GM12878 (cell line): ENCODE data around the gene ADRA2C. TPM values are rescaled to one million over a fixed set of nuclear protein-coding genes. Genes with fewer than 3 reads are reported as not detected.

Experiments
- ATAC-seq: fragments of 200-7000 bp; cut with Tn5 transposase; 3 replicates; pipeline ENCODE4 v1.9.1; 2020; ENCODE audit warnings: mild to moderate bottlenecking, moderate library complexity
- BruUV-seq: library from RNA; stranded (reverse); fragments of 400-500 nt; replicated peaks from 2 replicates; lab custom pipeline; 2021; lab: Mats Ljungman, UMichigan
- CTCF ChIA-PET: fragments of 300-600 bp; sonication (Branson Sonifier 250); formaldehyde crosslinking; extraction: SDS; loops from one replicate; lab custom pipeline; 2021; ENCODE audit warnings: inconsistent platforms; lab: Yijun Ruan, JAX
- POLR2A ChIA-PET: fragments of 350-600 bp; formaldehyde crosslinking; extraction: SDS; loops from one replicate; lab custom pipeline; 2021; ENCODE audit warnings: inconsistent platforms; lab: Charles Lee
- RAD21 ChIA-PET: fragments of 300-600 bp; sonication (Branson Sonifier 250); formaldehyde crosslinking; loops from one replicate; lab custom pipeline; 2023; ENCODE audit warnings: antibody characterized with exemption; ENCODE audit not compliant: unreplicated experiment; lab: Charles Lee
- SMC1A ChIA-PET: fragments of 300-600 bp; sonication (Branson Sonifier 250); formaldehyde crosslinking; loops from one replicate; lab custom pipeline; 2023; ENCODE audit not compliant: unreplicated experiment, uncharacterized antibody; lab: Charles Lee
- DNase-seq: peaks from one replicate; pipeline ENCODE4 v3.0.0-alpha.2; 2011; ENCODE audit warnings: low read depth, low spot score
- FAIRE-seq: peaks from 3 replicates; lab custom pipeline; 2011; peaks lifted over from hg19 to GRCh38; lab: Jason Lieb, UNC
- H2AFZ ChIP-seq: 2 replicates; pipeline ENCODE4 v1.6.0; 2011; ENCODE audit warnings: low read depth, low read length, control low read depth; ENCODE audit not compliant: control insufficient read depth
- H3K27ac ChIP-seq: 2 replicates; pipeline ENCODE4 v1.5.1; 2011; ENCODE audit warnings: control low read depth; ENCODE audit not compliant: control insufficient read depth, insufficient read depth
- H3K27me3 ChIP-seq, 2 experiments: replicated peaks in 1 of 2; 2 replicates each; pipeline versions ENCODE4 v1.6.0 to v1.6.1; 2011; ENCODE audit warnings: low read length in 1 of 2; ENCODE audit not compliant: control insufficient read depth in 2 of 2, insufficient read depth in 2 of 2
- H3K36me3 ChIP-seq, 2 experiments: 2 replicates each; pipeline ENCODE4 v1.5.1; 2011; ENCODE audit warnings: low read length in 1 of 2; ENCODE audit not compliant: control insufficient read depth in 2 of 2, insufficient read depth in 2 of 2
- H3K4me1 ChIP-seq: 2 replicates; pipeline ENCODE4 v1.6.1; 2011; ENCODE audit warnings: mild to moderate bottlenecking, low read length, moderate library complexity, mixed read lengths; ENCODE audit not compliant: control insufficient read depth, insufficient read depth
- H3K4me2 ChIP-seq: 2 replicates; pipeline ENCODE4 v1.6.0; 2011; ENCODE audit warnings: control low read depth; ENCODE audit not compliant: control insufficient read depth, insufficient read depth
- H3K4me3 ChIP-seq: fragments of 200-600 bp; sonication (generic); 2 replicates; pipeline ENCODE4 v1.5.1; 2016
- H3K79me2 ChIP-seq: 2 replicates; pipeline ENCODE4 v1.6.0; 2011; ENCODE audit warnings: low read length; ENCODE audit not compliant: control insufficient read depth, insufficient read depth
- H3K9ac ChIP-seq: 2 replicates; pipeline ENCODE4 v1.8.0; 2011; ENCODE audit warnings: low read length, control low read depth, mixed read lengths; ENCODE audit not compliant: control insufficient read depth, insufficient read depth
- H3K9me3 ChIP-seq: replicated peaks from 3 replicates; pipeline ENCODE4 v1.5.1; 2011; ENCODE audit warnings: mild to moderate bottlenecking, low read length; ENCODE audit not compliant: control insufficient read depth, insufficient read depth
- H4K20me1 ChIP-seq: 2 replicates; pipeline ENCODE4 v1.6.0; 2011; ENCODE audit not compliant: control insufficient read depth, insufficient read depth
- ASH2L ChIP-seq: fragments of 300-600, 200-600 bp; sonication (generic); IDR thresholded peaks from 2 replicates; pipeline ENCODE4 v1.6.1; 2017; ENCODE audit warnings: low read depth, mild to moderate bottlenecking, borderline replicate concordance
- CEBPB ChIP-seq, 2 experiments: fragments of 150-350 bp in 1 of 2; IDR thresholded peaks; 2 replicates each; pipeline ENCODE4 v1.6.1; 2012 to 2014; ENCODE audit warnings: low read depth in 2 of 2, low read length in 2 of 2, borderline replicate concordance in 1 of 2, inconsistent platforms in 1 of 2
- CREB1 ChIP-seq: IDR thresholded peaks from 2 replicates; pipeline ENCODE4 v1.6.1; 2012; ENCODE audit warnings: low read depth, mild to moderate bottlenecking, inconsistent platforms
- EED ChIP-seq: sonication (generic); IDR thresholded peaks from 2 replicates; pipeline ENCODE4 v1.6.1; 2016; ENCODE audit warnings: antibody characterized with exemption, low read depth
- IKZF2 ChIP-seq, 2 experiments: fragments of 450-650 bp; IDR thresholded peaks; 2 replicates each; pipeline ENCODE4 v1.6.1; 2017; ENCODE audit warnings: mild to moderate bottlenecking in 2 of 2, moderate library complexity in 2 of 2
- IRF3 ChIP-seq: fragments of 450-650 bp; IDR thresholded peaks from 2 replicates; pipeline ENCODE4 v1.6.1; 2014; ENCODE audit warnings: mild to moderate bottlenecking
- KDM1A ChIP-seq: fragments of 200-600 bp; sonication (generic); IDR thresholded peaks from 2 replicates; pipeline ENCODE4 v1.6.1; 2016; ENCODE audit warnings: borderline replicate concordance
- MAX ChIP-seq: IDR thresholded peaks from 2 replicates; pipeline ENCODE4 v1.6.1; 2012; ENCODE audit warnings: low read depth, low read length, improper control_type of control experiment
- MYB ChIP-seq: fragments of 150-350 bp; IDR thresholded peaks from 2 replicates; pipeline ENCODE4 v1.6.1; 2014; ENCODE audit warnings: mild to moderate bottlenecking, low read depth, low read length, borderline replicate concordance
- PAX8 ChIP-seq: fragments of 450-650 bp; IDR thresholded peaks from 2 replicates; pipeline ENCODE4 v1.6.1; 2017; ENCODE audit warnings: mild to moderate bottlenecking, moderate library complexity
- SMARCA5 ChIP-seq: fragments of 450-650 bp; IDR thresholded peaks from 2 replicates; pipeline ENCODE4 v1.6.1; 2017; ENCODE audit warnings: mild to moderate bottlenecking
- SUZ12 ChIP-seq: fragments of 200-600 bp; sonication (generic); IDR thresholded peaks from one replicate; pipeline ENCODE4 v1.6.1; 2018; ENCODE audit warnings: antibody characterized with exemption, mild to moderate bottlenecking; ENCODE audit not compliant: unreplicated experiment
- TCF12 ChIP-seq: IDR thresholded peaks from 2 replicates; pipeline ENCODE4 v1.6.1; 2011; ENCODE audit warnings: low read depth, mild to moderate bottlenecking, low read length
- WGBS: methylation state at CpG from one replicate; pipeline ENCODE4 v1.1.6; 2016; ENCODE audit warnings: low lambda C conversion rate; ENCODE audit not compliant: insufficient replicate concordance, insufficient coverage; ENCODE audit errors: missing lambda C conversion rate; 5-methylcytosine and 5-hydroxymethylcytosine counted together
- in situ Hi-C: fragments of 300-500 bp; cut with MboI; formaldehyde crosslinking; loops from 9 replicates; pipeline ENCODE4 v1.14.3; 2018; ENCODE audit warnings: mixed read lengths
- intact Hi-C: fragments of 100-400 bp; cut with micrococcal nuclease; formaldehyde crosslinking; loops from one replicate; pipeline ENCODE4 v1.14.2; 2022; ENCODE audit not compliant: unreplicated experiment
- polyA plus RNA-seq, 11 experiments: library from polyadenylated mRNA; depleted of rRNA in 4 of 11; unstranded in 6 of 11; stranded (reverse) in 5 of 11; fragments of >200 nt; fragmentation: Nextera tagmentation in 4 of 11; fragmentation: Illumina TruSeq in 1 of 11; extraction: Ambion mirVana in 4 of 11; extraction: Trizol in 1 of 11; gene quantifications; 1 replicate in 1 of 11; 2 replicates in 10 of 11; pipeline versions ENCODE4 v1.2.1 to v1.2.3, GENCODE V29; 2011 to 2016; ENCODE audit warnings: inconsistent platforms in 2 of 11, missing spikeins in 2 of 11, low read depth in 1 of 11
- total RNA-seq, 4 experiments: library from RNA; depleted of rRNA in 3 of 4; stranded (reverse); fragments of >200 nt in 3 of 4; fragmentation: Illumina TruSeq in 1 of 4; extraction: Trizol in 1 of 4; gene quantifications; 2 replicates each; pipeline versions ENCODE4 v1.2.1 to v1.2.3, GENCODE V29; 2013 to 2021
- TF ChIP-seq, protein P1 (sequence below): fragments of 450-650 bp; IDR thresholded peaks from 2 replicates; pipeline ENCODE4 v1.6.1; 2016; ENCODE audit warnings: mild to moderate bottlenecking, moderate library complexity, borderline replicate concordance
- TF ChIP-seq, protein P2 (sequence below): IDR thresholded peaks from 2 replicates; pipeline ENCODE4 v1.6.1; 2012; ENCODE audit warnings: mild to moderate bottlenecking, low read depth, low read length

ADRA2C gene
- total and polyA plus RNA-seq, 10 of the 15 experiments (the other 5 are each of a cell fraction or from before 2014, with no cell fraction given), result 0.15 TPM; not detected in 9

GRCh38 chr4:3724319-3725231 is 41.6 kb upstream of the ADRA2C start:
- H3K36me3 ChIP-seq, result no peaks in the 10 kb centered on the region
- no peak for FAIRE-seq
- 13% methylated on average over 43 of the region's 44 CpGs for WGBS
- intact Hi-C loops, result no loop called here
- ATAC-seq, result no peak
- H3K4me1 ChIP-seq, result no peaks in the 10 kb centered on the region
- no peaks in the 10 kb centered on the region for H4K20me1 ChIP-seq
- ChIA-PET SMC1A (no interaction called here), CTCF (no interaction called here), POLR2A (no interaction called here), RAD21 (no interaction called here)
- H3K79me2 ChIP-seq, result no peaks in the 10 kb centered on the region
- BruUV-seq, result no TSS peak
- no peak overlapping the region for H3K27ac ChIP-seq
- no peak for DNase-seq
- no peak overlapping the region for H3K4me2 ChIP-seq
- H3K4me3 ChIP-seq, result no peak overlapping the region
- no peak overlapping the region for H3K9ac ChIP-seq
- no peaks in the 10 kb centered on the region for H3K9me3 ChIP-seq
- in situ Hi-C loops, result no loop called here
- H3K27me3 ChIP-seq, result no peaks in the 10 kb centered on the region; a peak in 2 of 4 replicates
- no peak overlapping the region for H2AFZ ChIP-seq
- no peak for TF ChIP-seq MAX
- no peak for TF ChIP-seq MYB
- no peak for TF ChIP-seq KDM1A
- TF ChIP-seq CEBPB (IDR thresholded peaks at IDR 0.05; ENCODE audit: borderline replicate concordance in 1 of 2, low read depth in 2 of 2, low read length in 2 of 2), result no peak
- TF ChIP-seq, protein P1, sequence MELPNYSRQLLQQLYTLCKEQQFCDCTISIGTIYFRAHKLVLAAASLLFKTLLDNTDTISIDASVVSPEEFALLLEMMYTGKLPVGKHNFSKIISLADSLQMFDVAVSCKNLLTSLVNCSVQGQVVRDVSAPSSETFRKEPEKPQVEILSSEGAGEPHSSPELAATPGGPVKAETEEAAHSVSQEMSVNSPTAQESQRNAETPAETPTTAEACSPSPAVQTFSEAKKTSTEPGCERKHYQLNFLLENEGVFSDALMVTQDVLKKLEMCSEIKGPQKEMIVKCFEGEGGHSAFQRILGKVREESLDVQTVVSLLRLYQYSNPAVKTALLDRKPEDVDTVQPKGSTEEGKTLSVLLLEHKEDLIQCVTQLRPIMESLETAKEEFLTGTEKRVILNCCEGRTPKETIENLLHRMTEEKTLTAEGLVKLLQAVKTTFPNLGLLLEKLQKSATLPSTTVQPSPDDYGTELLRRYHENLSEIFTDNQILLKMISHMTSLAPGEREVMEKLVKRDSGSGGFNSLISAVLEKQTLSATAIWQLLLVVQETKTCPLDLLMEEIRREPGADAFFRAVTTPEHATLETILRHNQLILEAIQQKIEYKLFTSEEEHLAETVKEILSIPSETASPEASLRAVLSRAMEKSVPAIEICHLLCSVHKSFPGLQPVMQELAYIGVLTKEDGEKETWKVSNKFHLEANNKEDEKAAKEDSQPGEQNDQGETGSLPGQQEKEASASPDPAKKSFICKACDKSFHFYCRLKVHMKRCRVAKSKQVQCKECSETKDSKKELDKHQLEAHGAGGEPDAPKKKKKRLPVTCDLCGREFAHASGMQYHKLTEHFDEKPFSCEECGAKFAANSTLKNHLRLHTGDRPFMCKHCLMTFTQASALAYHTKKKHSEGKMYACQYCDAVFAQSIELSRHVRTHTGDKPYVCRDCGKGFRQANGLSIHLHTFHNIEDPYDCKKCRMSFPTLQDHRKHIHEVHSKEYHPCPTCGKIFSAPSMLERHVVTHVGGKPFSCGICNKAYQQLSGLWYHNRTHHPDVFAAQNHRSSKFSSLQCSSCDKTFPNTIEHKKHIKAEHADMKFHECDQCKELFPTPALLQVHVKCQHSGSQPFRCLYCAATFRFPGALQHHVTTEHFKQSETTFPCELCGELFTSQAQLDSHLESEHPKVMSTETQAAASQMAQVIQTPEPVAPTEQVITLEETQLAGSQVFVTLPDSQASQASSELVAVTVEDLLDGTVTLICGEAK, result no peak
- TF ChIP-seq EED, result no peak
- no peak for TF ChIP-seq IKZF2 (IDR thresholded peaks at IDR 0.05)
- TF ChIP-seq IRF3, result no peak
- TF ChIP-seq, protein P2, sequence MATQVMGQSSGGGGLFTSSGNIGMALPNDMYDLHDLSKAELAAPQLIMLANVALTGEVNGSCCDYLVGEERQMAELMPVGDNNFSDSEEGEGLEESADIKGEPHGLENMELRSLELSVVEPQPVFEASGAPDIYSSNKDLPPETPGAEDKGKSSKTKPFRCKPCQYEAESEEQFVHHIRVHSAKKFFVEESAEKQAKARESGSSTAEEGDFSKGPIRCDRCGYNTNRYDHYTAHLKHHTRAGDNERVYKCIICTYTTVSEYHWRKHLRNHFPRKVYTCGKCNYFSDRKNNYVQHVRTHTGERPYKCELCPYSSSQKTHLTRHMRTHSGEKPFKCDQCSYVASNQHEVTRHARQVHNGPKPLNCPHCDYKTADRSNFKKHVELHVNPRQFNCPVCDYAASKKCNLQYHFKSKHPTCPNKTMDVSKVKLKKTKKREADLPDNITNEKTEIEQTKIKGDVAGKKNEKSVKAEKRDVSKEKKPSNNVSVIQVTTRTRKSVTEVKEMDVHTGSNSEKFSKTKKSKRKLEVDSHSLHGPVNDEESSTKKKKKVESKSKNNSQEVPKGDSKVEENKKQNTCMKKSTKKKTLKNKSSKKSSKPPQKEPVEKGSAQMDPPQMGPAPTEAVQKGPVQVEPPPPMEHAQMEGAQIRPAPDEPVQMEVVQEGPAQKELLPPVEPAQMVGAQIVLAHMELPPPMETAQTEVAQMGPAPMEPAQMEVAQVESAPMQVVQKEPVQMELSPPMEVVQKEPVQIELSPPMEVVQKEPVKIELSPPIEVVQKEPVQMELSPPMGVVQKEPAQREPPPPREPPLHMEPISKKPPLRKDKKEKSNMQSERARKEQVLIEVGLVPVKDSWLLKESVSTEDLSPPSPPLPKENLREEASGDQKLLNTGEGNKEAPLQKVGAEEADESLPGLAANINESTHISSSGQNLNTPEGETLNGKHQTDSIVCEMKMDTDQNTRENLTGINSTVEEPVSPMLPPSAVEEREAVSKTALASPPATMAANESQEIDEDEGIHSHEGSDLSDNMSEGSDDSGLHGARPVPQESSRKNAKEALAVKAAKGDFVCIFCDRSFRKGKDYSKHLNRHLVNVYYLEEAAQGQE, result no peak
- TF ChIP-seq TCF12, result no peak
- no peak for TF ChIP-seq PAX8
- TF ChIP-seq CREB1, result no peak
- no peak for TF ChIP-seq SUZ12
- no peak for TF ChIP-seq ASH2L
- no peak for TF ChIP-seq SMARCA5
